ENCODE results near the gene GPATCH2L.
A peak's percentile ranks its signal among the peaks of the same experiment; 100 is the strongest.

Gene GPATCH2L

GRCh38 chr14:76174982-76175381 lies 23.3 kb downstream of the GPATCH2L start:
- H3K36me3 ChIP-seq (ENCODE audit: control insufficient read depth in 2 of 2, insufficient read depth in 1 of 2, low read length in 2 of 2) = peaks cover 38 to 84% of the 10 kb centered on the region in 2 experiments
- CTCF ChIA-PET = interaction anchor here (0.6 to 0.7 kb wide), 5 partner anchors 8 to 476 kb away, joined by 3 to 7 read pairs (median 3); no protein-coding TSS in a partner anchor
- POLR2A ChIA-PET = interaction anchor here (0.7 kb wide), 1 partner anchor 23 kb away, joined by 3 read pairs; the partner anchor contains the start of gene GPATCH2L
- H3K4me3 ChIP-seq (ENCODE audit: low read depth, low read length) = no peak overlapping the region
- H3K4me1 ChIP-seq (ENCODE audit: control insufficient read depth, insufficient read depth, low read length) = no peaks in the 10 kb centered on the region
- TF ChIP-seq ZNF791 (tag by site-specific recombination; IDR thresholded peaks at IDR 0.05) (no peak), ZNF24 (tag by site-specific recombination; IDR thresholded peaks at IDR 0.05) (no peak), MYNN (tag by site-specific recombination; IDR thresholded peaks at IDR 0.05; ENCODE audit: borderline replicate concordance) (peak; percentile 74)
- no peak overlapping the region for H3K27ac ChIP-seq (ENCODE audit: extremely low read depth, low read depth, low read length)
- no peaks in the 10 kb centered on the region for H3K9me3 ChIP-seq (ENCODE audit: control insufficient read depth, insufficient read depth, low read depth, low read length)

- POLR2A ChIA-PET = no interaction called here
- Histone ChIP-seq H3K36me3 (ENCODE audit: control insufficient read depth in 2 of 2, insufficient read depth in 1 of 2, low read length in 2 of 2) (peaks cover 39 to 86% of the 10 kb centered on the region in 2 experiments), H3K4me3 (ENCODE audit: low read depth, low read length) (no peak overlapping the region), H3K4me1 (ENCODE audit: control insufficient read depth, insufficient read depth, low read length) (no peaks in the 10 kb centered on the region), H3K9me3 (ENCODE audit: control insufficient read depth, insufficient read depth, low read depth, low read length) (no peaks in the 10 kb centered on the region), H3K27ac (ENCODE audit: extremely low read depth, low read depth, low read length) (no peak overlapping the region)
- TF ChIP-seq GLI2 (tag by site-specific recombination; IDR thresholded peaks at IDR 0.05; ENCODE audit: borderline replicate concordance, low read depth) (no peak), ZNF626 (tag by site-specific recombination; IDR thresholded peaks at IDR 0.05) (no peak), PATZ1 (tag by site-specific recombination; IDR thresholded peaks at IDR 0.05) (no peak), ZNF585B (tag by site-specific recombination; IDR thresholded peaks at IDR 0.05) (no peak), KLF7 (tag by site-specific recombination; IDR thresholded peaks at IDR 0.05; ENCODE audit: borderline replicate concordance) (no peak), ZNF350 (tag by site-specific recombination; IDR thresholded peaks at IDR 0.05) (no peak), ZNF426 (tag by site-specific recombination; IDR thresholded peaks at IDR 0.05) (no peak), RBAK (tag by site-specific recombination; IDR thresholded peaks at IDR 0.05) (no peak), ZIC2 (tag by site-specific recombination; IDR thresholded peaks at IDR 0.05) (no peak), ZNF560 (tag by site-specific recombination; IDR thresholded peaks at IDR 0.05; ENCODE audit: borderline replicate concordance) (no peak), ZNF843 (tag by site-specific recombination; IDR thresholded peaks at IDR 0.05) (no peak), ZNF600 (tag by site-specific recombination; IDR thresholded peaks at IDR 0.05) (no peak), ZNF341 (tag by site-specific recombination; IDR thresholded peaks at IDR 0.05; ENCODE audit: low read depth) (no peak), ZNF2 (tag by site-specific recombination; IDR thresholded peaks at IDR 0.05) (no peak), SALL2 (tag by site-specific recombination; IDR thresholded peaks at IDR 0.05; ENCODE audit: borderline replicate concordance) (no peak), ZNF280C (tag by site-specific recombination; IDR thresholded peaks at IDR 0.05) (no peak), ZNF473 (tag by site-specific recombination; IDR thresholded peaks at IDR 0.05) (no peak), ZNF660 (tag by site-specific recombination; IDR thresholded peaks at IDR 0.05) (no peak), HIC1 (tag by site-specific recombination; IDR thresholded peaks at IDR 0.05) (no peak), ZNF529 (tag by site-specific recombination; IDR thresholded peaks at IDR 0.05; ENCODE audit: insufficient replicate concordance) (no peak)
- CTCF ChIA-PET = interaction anchor here (0.6 kb wide), 1 partner anchor 418 kb away, joined by 7 read pairs; no protein-coding TSS in a partner anchor
These were observed 24.2 kb downstream of the GPATCH2L start for GRCh38 chr14:76175942-76176341.
